SK-N-SH (cell line): ENCODE data around the gene EIF3B. TPM values are rescaled to one million over a fixed set of nuclear protein-coding genes. Genes with fewer than 3 reads are reported as not detected.

Source experiments
- CTCF ChIA-PET: fragments of 300-600, 350-600 bp; formaldehyde crosslinking; extraction: SDS; loops from one replicate; lab custom pipeline; 2021; lab: Yijun Ruan, JAX
- POLR2A ChIA-PET: fragments of 350-600 bp; sonication (Branson Sonifier 250); formaldehyde crosslinking; extraction: SDS; loops from one replicate; lab custom pipeline; 2020; ENCODE audit warnings: antibody characterized with exemption, inconsistent platforms; lab: Yijun Ruan, JAX
- DNase-seq: peaks from one replicate; pipeline ENCODE4 v3.0.0; 2012
- H2AFZ ChIP-seq: fragments of 200-600 bp; sonication (generic); 2 replicates; pipeline ENCODE4 v1.8.1; 2016; ENCODE audit warnings: antibody characterized with exemption, mild to moderate bottlenecking, low read depth
- H3F3A ChIP-seq: fragments of 200-600 bp; sonication (generic); replicated peaks from 2 replicates; pipeline ENCODE3; 2016; ENCODE audit warnings: antibody characterized with exemption, mild to moderate bottlenecking; ENCODE audit not compliant: insufficient read depth
- H3K27ac ChIP-seq, 2 experiments: fragments of 200-500 bp in 1 of 2; fragments of 200-600 bp in 1 of 2; sonication (Bioruptor generic) in 1 of 2; sonication (generic), shearing (Covaris generic) in 1 of 2; 2 replicates each; pipeline versions ENCODE4 v1.5.1 to v1.6.1; 2014 to 2016; ENCODE audit warnings: low read depth in 2 of 2, inconsistent platforms in 1 of 2, low read length in 1 of 2, mild to moderate bottlenecking in 1 of 2, mixed read lengths in 1 of 2
- H3K27me3 ChIP-seq: fragments of 200-600 bp; sonication (generic), shearing (Covaris generic); 2 replicates; pipeline ENCODE4 v1.6.1; 2016; ENCODE audit warnings: mixed run types; ENCODE audit not compliant: insufficient read depth
- H3K36me3 ChIP-seq, 2 experiments: fragments of 200-500 bp in 1 of 2; fragments of 200-600 bp in 1 of 2; sonication (Bioruptor generic) in 1 of 2; sonication (generic) in 1 of 2; replicated peaks in 1 of 2; 2 replicates each; pipeline versions ENCODE3 to v1.5.1; 2014 to 2016; ENCODE audit warnings: low read length in 1 of 2, mild to moderate bottlenecking in 1 of 2; ENCODE audit not compliant: insufficient read depth in 2 of 2, control insufficient read depth in 1 of 2
- H3K4me1 ChIP-seq, 2 experiments: fragments of 200-500 bp in 1 of 2; fragments of 200-600 bp in 1 of 2; sonication (Bioruptor generic) in 1 of 2; sonication (generic), shearing (Covaris generic) in 1 of 2; 2 replicates each; pipeline versions ENCODE4 v1.5.1 to v1.6.1; 2014 to 2016; ENCODE audit warnings: low read depth in 1 of 2, low read length in 1 of 2, mixed run types in 1 of 2; ENCODE audit not compliant: insufficient read depth in 2 of 2, control insufficient read depth in 1 of 2
- H3K4me2 ChIP-seq: fragments of 200-600 bp; sonication (generic), shearing (Covaris generic); 2 replicates; pipeline ENCODE4 v1.6.1; 2017; ENCODE audit warnings: mixed run types
- H3K4me3 ChIP-seq, 2 experiments: fragments of 200-500 bp in 1 of 2; fragments of 200-600 bp in 1 of 2; sonication (Bioruptor generic) in 1 of 2; sonication (generic), shearing (Covaris generic) in 1 of 2; 2 replicates each; pipeline versions ENCODE4 v1.5.1 to v1.8.1; 2014 to 2016; ENCODE audit warnings: low read depth in 2 of 2, inconsistent platforms in 1 of 2, low read length in 1 of 2, mild to moderate bottlenecking in 1 of 2, mixed read lengths in 1 of 2, moderate library complexity in 1 of 2
- H3K79me2 ChIP-seq: fragments of 200-600 bp; sonication (generic); 2 replicates; pipeline ENCODE4 v1.8.1; 2017; ENCODE audit warnings: mild to moderate bottlenecking; ENCODE audit not compliant: insufficient read depth
- H3K9ac ChIP-seq: fragments of 200-600 bp; sonication (generic); 2 replicates; pipeline ENCODE4 v1.6.1; 2017; ENCODE audit warnings: mixed run types
- H3K9me2 ChIP-seq: fragments of 200-600 bp; sonication (generic); 2 replicates; pipeline ENCODE4 v1.6.1; 2017; ENCODE audit warnings: mixed run types
- H3K9me3 ChIP-seq: fragments of 200-600 bp; sonication (generic); 2 replicates; pipeline ENCODE4 v1.6.1; 2017; ENCODE audit warnings: mixed run types, mild to moderate bottlenecking, moderate library complexity
- H4K20me1 ChIP-seq: fragments of 200-600 bp; sonication (generic); 2 replicates; pipeline ENCODE4 v1.6.1; 2017; ENCODE audit warnings: mild to moderate bottlenecking, mixed run types; ENCODE audit not compliant: insufficient read depth
- CHD2 ChIP-seq: fragments of 150-350 bp; IDR thresholded peaks from 2 replicates; pipeline ENCODE4 v1.6.1; 2018; ENCODE audit warnings: low read length; ENCODE audit not compliant: partially characterized antibody
- EP300 ChIP-seq, 2 experiments: IDR thresholded peaks; 2 replicates each; pipeline versions ENCODE4 v1.4.0 to v1.6.1; 2012; ENCODE audit warnings: borderline replicate concordance in 1 of 2, low read depth in 1 of 2, low read length in 1 of 2
- GABPA ChIP-seq: IDR thresholded peaks from 2 replicates; pipeline ENCODE4 v1.4.0; 2012; ENCODE audit warnings: low read depth, mild to moderate bottlenecking
- GATA2 ChIP-seq: sonication (generic); formaldehyde crosslinking; IDR thresholded peaks from 2 replicates; pipeline ENCODE4 v1.5.0; 2020; ENCODE audit warnings: mild to moderate bottlenecking, missing genetic modification reagents
- MEF2A ChIP-seq: IDR thresholded peaks from 2 replicates; pipeline ENCODE4 v1.4.0; 2012; ENCODE audit warnings: low read depth, borderline replicate concordance
- MXI1 ChIP-seq: IDR thresholded peaks from 2 replicates; pipeline ENCODE4 v1.6.1; 2012; ENCODE audit warnings: mild to moderate bottlenecking, low read depth, low read length, improper control_type of control experiment
- NFIC ChIP-seq: IDR thresholded peaks from 2 replicates; pipeline ENCODE4 v1.4.0; 2012; ENCODE audit warnings: borderline replicate concordance
- RAD21 ChIP-seq: IDR thresholded peaks from 2 replicates; pipeline ENCODE4 v1.6.1; 2012; ENCODE audit warnings: mild to moderate bottlenecking, low read length
- RXRA ChIP-seq: IDR thresholded peaks from 2 replicates; pipeline ENCODE4 v1.4.0; 2012; ENCODE audit warnings: low read depth, mild to moderate bottlenecking, borderline replicate concordance
- SMC3 ChIP-seq: IDR thresholded peaks from 2 replicates; pipeline ENCODE4 v1.6.1; 2012; ENCODE audit warnings: low read depth, low read length, improper control_type of control experiment
- TCF12 ChIP-seq: IDR thresholded peaks from 2 replicates; pipeline ENCODE4 v1.4.0; 2012
- ZBTB33 ChIP-seq: IDR thresholded peaks from 2 replicates; pipeline ENCODE4 v1.4.0; 2012; ENCODE audit warnings: low read depth, borderline replicate concordance
- WGBS: methylation state at CpG from one replicate; pipeline ENCODE4 v1.1.6; 2017; ENCODE audit warnings: low lambda C conversion rate; 5-methylcytosine and 5-hydroxymethylcytosine counted together
- polyA plus RNA-seq, 3 experiments: library from polyadenylated mRNA; depleted of rRNA; stranded (reverse); fragments of >200 nt; gene quantifications; 2 replicates each; pipeline ENCODE4 v1.2.3, GENCODE V29; 2012
- TF ChIP-seq, protein P1 (sequence below): IDR thresholded peaks from 2 replicates; pipeline ENCODE4 v1.4.0; 2012; ENCODE audit warnings: low read depth
- TF ChIP-seq, protein P2 (sequence below): IDR thresholded peaks from 2 replicates; pipeline ENCODE4 v1.4.0; 2012; ENCODE audit warnings: low read depth, borderline replicate concordance

EIF3B gene
- polyA plus RNA-seq, 1 of the 3 experiments (the other 2 are of a cell fraction): 151 TPM

- TF ChIP-seq RAD21 (no peak; the same call in 1 of the 2 replicates), GABPA (no peak), ZBTB33 (no peak), CHD2 (peak; percentile 44), RXRA (no peak), MXI1 (peak; percentile 69; the same call in 1 of the 2 replicates), EP300 (IDR thresholded peaks at IDR 0.05; ENCODE audit: borderline replicate concordance in 1 of 2, low read depth in 1 of 2, low read length in 1 of 2) (peak in 1 of 2 experiments; percentile 18; a peak in 1 of 4 replicates), NFIC (no peak), GATA2 (peak; percentile 90), MEF2A (no peak)
- TF ChIP-seq, protein P1, sequence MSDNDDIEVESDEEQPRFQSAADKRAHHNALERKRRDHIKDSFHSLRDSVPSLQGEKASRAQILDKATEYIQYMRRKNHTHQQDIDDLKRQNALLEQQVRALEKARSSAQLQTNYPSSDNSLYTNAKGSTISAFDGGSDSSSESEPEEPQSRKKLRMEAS: no peak
- TF ChIP-seq, protein P2, sequence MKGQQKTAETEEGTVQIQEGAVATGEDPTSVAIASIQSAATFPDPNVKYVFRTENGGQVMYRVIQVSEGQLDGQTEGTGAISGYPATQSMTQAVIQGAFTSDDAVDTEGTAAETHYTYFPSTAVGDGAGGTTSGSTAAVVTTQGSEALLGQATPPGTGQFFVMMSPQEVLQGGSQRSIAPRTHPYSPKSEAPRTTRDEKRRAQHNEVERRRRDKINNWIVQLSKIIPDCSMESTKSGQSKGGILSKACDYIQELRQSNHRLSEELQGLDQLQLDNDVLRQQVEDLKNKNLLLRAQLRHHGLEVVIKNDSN: no peak
- Histone ChIP-seq H3K36me3 (no peaks in the 10 kb centered on the region), H3K4me1 (peaks cover 10 to 33% of the 10 kb centered on the region in 2 experiments; a peak in 3 of 4 replicates), H3K27ac (peak overlapping the region in 1 of 2 experiments; percentile 75; a peak in 2 of 4 replicates), H3K4me3 (no peak overlapping the region), H3K9me3 (no peaks in the 10 kb centered on the region), H3K27me3 (no peaks in the 10 kb centered on the region), H4K20me1 (peaks cover 19% of the 10 kb centered on the region), H3K9me2 (no peaks in the 10 kb centered on the region), H3K9ac (no peak overlapping the region), H2AFZ (no peak overlapping the region), H3F3A (peaks cover 28% of the 10 kb centered on the region), H3K4me2 (no peak overlapping the region), H3K79me2 (peaks cover 47% of the 10 kb centered on the region)
- DNase-seq: peak; percentile 57
- 70% methylated on average over 15 of the region's 15 CpGs for WGBS
- ChIA-PET CTCF (interaction anchor here (0.8 to 2.8 kb wide), 3 partner anchors 14 to 62 kb away, joined by 3 to 9 read pairs (median 3); no protein-coding TSS in a partner anchor), POLR2A (no interaction called here)
These were observed 55.3 kb downstream of the EIF3B start for GRCh38 chr7:2409745-2410414.

DNA sequence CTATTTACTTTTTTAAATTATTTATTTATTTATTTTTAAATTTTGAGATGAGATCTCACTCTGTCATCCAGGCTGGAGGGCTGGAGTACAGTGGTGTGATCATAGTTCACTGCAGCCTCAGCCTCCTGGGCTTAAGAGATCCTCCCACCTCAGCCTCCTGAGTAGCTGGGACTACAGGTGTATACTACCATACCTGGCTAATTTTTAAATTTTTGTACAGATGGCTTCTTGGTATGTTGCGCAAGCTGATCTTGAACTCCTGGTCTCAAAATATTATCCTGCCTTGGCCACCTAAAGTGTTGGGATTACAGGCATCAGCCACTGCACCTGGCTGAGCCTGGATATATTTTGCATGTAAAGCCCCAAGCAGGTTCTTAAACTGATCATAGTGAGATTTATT lies 56.4 kb downstream of the EIF3B start:
- TF ChIP-seq SMC3 (no peak), TCF12 (no peak)
- Histone ChIP-seq H3F3A (peaks cover 28% of the 10 kb centered on the region), H3K36me3 (no peaks in the 10 kb centered on the region), H3K4me2 (no peak overlapping the region), H2AFZ (no peak overlapping the region), H4K20me1 (peaks cover 15% of the 10 kb centered on the region; the same call in 1 of the 2 replicates), H3K27me3 (no peaks in the 10 kb centered on the region), H3K9me2 (no peaks in the 10 kb centered on the region), H3K9me3 (no peaks in the 10 kb centered on the region), H3K27ac (no peak overlapping the region), H3K4me1 (peaks cover 9 to 25% of the 10 kb centered on the region in 2 experiments; a peak in 3 of 4 replicates), H3K79me2 (peaks cover 44% of the 10 kb centered on the region), H3K9ac (no peak overlapping the region), H3K4me3 (no peak overlapping the region)
- DNase-seq: no peak
- WGBS: 100% methylated on average over 1 of the region's 1 CpG
- POLR2A ChIA-PET: no interaction called here
- CTCF ChIA-PET: interaction anchor here (0.6 to 2.8 kb wide), 3 partner anchors 27 to 170 kb away, joined by 3 to 9 read pairs (median 3); no protein-coding TSS in a partner anchor
